ENCODE results near the gene COA4.
A peak's percentile ranks its signal among the peaks of the same experiment; 100 is the strongest.
"Not testable (repeated sequence)": the region's sequence is repeated elsewhere in the genome, so short reads cannot be mapped to it uniquely, and the experiment has no call there.

The COA4 gene

GRCh38 chr11:73876424-73877310 is at the start of gene COA4, which contains the start of gene PAAF1:
TSS of gene COA4 (minus strand) at chr11:73876846. CDS start at chr11:73873378, 3,468 bp downstream.
TSS of gene PAAF1 (plus strand) at chr11:73876999. CDS start at chr11:73877022, 23 bp downstream.
- DNase-seq, result peak; percentile 100

GRCh38 chr11:73921180-73921579 is 44.5 kb upstream of the COA4 start:
- no peak for DNase-seq

GRCh38 chr11:73916435-73916834 is 39.8 kb upstream of the COA4 start:
- no peak for DNase-seq

GRCh38 chr11:73914284-73914683 is 37.6 kb upstream of the COA4 start:
- DNase-seq, result no peak

GRCh38 chr11:73913472-73913871 is 36.8 kb upstream of the COA4 start:
- no peak for DNase-seq

GRCh38 chr11:73912026-73912425 is 35.4 kb upstream of the COA4 start:
- DNase-seq, result no peak

- DNase-seq, result no peak
These were observed 30.5 kb upstream of the COA4 start for GRCh38 chr11:73907191-73907590.

- DNase-seq, result no peak
These were observed 25.7 kb upstream of the COA4 start for GRCh38 chr11:73902303-73902702.

GRCh38 chr11:73894725-73895335 is 18.2 kb upstream of the COA4 start:
- no peak for DNase-seq

GRCh38 chr11:73893041-73893440 is 16.4 kb upstream of the COA4 start:
- no peak for DNase-seq

- no peak for DNase-seq
These were observed 12.9 kb upstream of the COA4 start for GRCh38 chr11:73889536-73889935.

GRCh38 chr11:73889019-73889418 is 12.4 kb upstream of the COA4 start:
- DNase-seq, result no peak

GRCh38 chr11:73888244-73888643 is 11.6 kb upstream of the COA4 start:
- no peak for DNase-seq

- no peak for DNase-seq
These were observed 7.2 kb upstream of the COA4 start for GRCh38 chr11:73883856-73884255.

- DNase-seq, result not testable (repeated sequence)
These were observed 3.8 kb upstream of the COA4 start for GRCh38 chr11:73880449-73880848.

GRCh38 chr11:73878771-73879170 is 2.1 kb upstream of the COA4 start:
- DNase-seq, result no peak

GRCh38 chr11:73875840-73876239 is 806 bp downstream of the COA4 start:
- no peak for DNase-seq

- DNase-seq, result no peak
These were observed 1.3 kb downstream of the COA4 start for GRCh38 chr11:73875380-73875779.

GRCh38 chr11:73872749-73873357 is 3.8 kb downstream of the COA4 start:
- no peak for DNase-seq

- DNase-seq, result no peak
These were observed 6.4 kb downstream of the COA4 start for GRCh38 chr11:73870261-73870660.

GRCh38 chr11:73869332-73869949 is 7.2 kb downstream of the COA4 start:
- peak; percentile 77 for DNase-seq

- no peak for DNase-seq
These were observed 10.1 kb downstream of the COA4 start for GRCh38 chr11:73866586-73866996.

GRCh38 chr11:73866095-73866579 is 10.5 kb downstream of the COA4 start:
- DNase-seq, result no peak

All from RPMI8226 (cell line).